Keratinocyte (primary cell): ENCODE results near the gene C1orf167. TPM values are rescaled to one million over a fixed set of nuclear protein-coding genes. Genes with fewer than 3 reads are reported as not detected.

Experiments used
- DNase-seq: peaks from one replicate; pipeline ENCODE4 v3.0.0-alpha.2; 2011; ENCODE audit warnings: low read depth, missing footprints, low spot score
- FAIRE-seq: peaks from 2 replicates; lab custom pipeline; 2011; peaks lifted over from hg19 to GRCh38; lab: Jason Lieb, UNC
- H2AFZ ChIP-seq: 2 replicates; pipeline ENCODE4 v1.6.0; 2012; ENCODE audit warnings: low read length, control low read depth, inconsistent platforms; ENCODE audit not compliant: control insufficient read depth
- H3K27ac ChIP-seq: 2 replicates; pipeline ENCODE4 v1.5.1; 2011; ENCODE audit warnings: low read length; ENCODE audit not compliant: control insufficient read depth, insufficient read depth
- H3K27me3 ChIP-seq: 3 replicates; pipeline ENCODE4 v1.6.0; 2011; ENCODE audit warnings: low read length; ENCODE audit not compliant: control insufficient read depth, insufficient read depth; ENCODE audit errors: extremely low read depth
- H3K36me3 ChIP-seq, 2 experiments: 2 replicates in 1 of 2; 3 replicates in 1 of 2; pipeline ENCODE4 v1.5.1; 2011; ENCODE audit warnings: low read length in 2 of 2, mild to moderate bottlenecking in 1 of 2; ENCODE audit not compliant: control insufficient read depth in 2 of 2, insufficient read depth in 2 of 2; ENCODE audit errors: extremely low read depth in 1 of 2
- H3K4me1 ChIP-seq: 3 replicates; pipeline ENCODE4 v1.5.1; 2011; ENCODE audit warnings: low read length; ENCODE audit not compliant: control insufficient read depth, insufficient read depth; ENCODE audit errors: extremely low read depth
- H3K4me2 ChIP-seq: 3 replicates; pipeline ENCODE4 v1.6.0; 2011; ENCODE audit warnings: low read depth, low read length; ENCODE audit not compliant: control insufficient read depth, insufficient read depth; ENCODE audit errors: extremely low read depth
- H3K4me3 ChIP-seq, 3 experiments: fragments of 200-600 bp in 1 of 3; sonication (generic) in 1 of 3; 2 replicates in 2 of 3; 3 replicates in 1 of 3; pipeline ENCODE4 v1.5.1; 2011 to 2016; ENCODE audit warnings: low read length in 3 of 3, mild to moderate bottlenecking in 3 of 3, control low read depth in 2 of 3, inconsistent platforms in 1 of 3, low read depth in 1 of 3, mixed read lengths in 1 of 3, mixed run types in 1 of 3, moderate library complexity in 1 of 3; ENCODE audit not compliant: control insufficient read depth in 2 of 3, insufficient read depth in 2 of 3; ENCODE audit errors: extremely low read depth in 1 of 3
- H3K79me2 ChIP-seq: 2 replicates; pipeline ENCODE4 v1.6.0; 2012; ENCODE audit warnings: low read length; ENCODE audit not compliant: control insufficient read depth, insufficient read depth
- H3K9ac ChIP-seq: 3 replicates; pipeline ENCODE4 v1.6.0; 2011; ENCODE audit warnings: low read length; ENCODE audit not compliant: control insufficient read depth, insufficient read depth; ENCODE audit errors: extremely low read depth
- H3K9me1 ChIP-seq: 3 replicates; pipeline ENCODE4 v1.6.0; 2011; ENCODE audit warnings: low read length; ENCODE audit not compliant: control insufficient read depth, insufficient read depth; ENCODE audit errors: extremely low read depth
- H3K9me3 ChIP-seq: 2 replicates; pipeline ENCODE4 v1.5.1; 2012; ENCODE audit warnings: low read depth, low read length; ENCODE audit not compliant: control insufficient read depth
- H4K20me1 ChIP-seq: 3 replicates; pipeline ENCODE4 v1.6.0; 2011; ENCODE audit warnings: low read length; ENCODE audit not compliant: control insufficient read depth, insufficient read depth; ENCODE audit errors: extremely low read depth
- EZH2 ChIP-seq: IDR thresholded peaks from one replicate; pipeline ENCODE4 v1.6.1; 2012; ENCODE audit warnings: inconsistent platforms, mild to moderate bottlenecking, low read length, moderate library complexity
- dilution Hi-C: fragments of 300-500 bp; cut with MboI; formaldehyde crosslinking; loops from one replicate; pipeline ENCODE4 v1.7.0; 2020; ENCODE audit warnings: low sequenced_read_pairs; ENCODE audit not compliant: extremely low pct_ligation_motif_present
- polyA plus RNA-seq, 5 experiments: library from polyadenylated mRNA; depleted of rRNA in 3 of 5; stranded (reverse) in 3 of 5; stranded (forward) in 1 of 5; unstranded in 1 of 5; fragments of >200 nt; gene quantifications; 1 replicate in 1 of 5; 2 replicates in 3 of 5; 3 replicates in 1 of 5; pipeline versions ENCODE4 v1.2.1 to v1.2.3, GENCODE V29; 2011 to 2012; ENCODE audit warnings: missing spikeins in 2 of 5, low read depth in 1 of 5, low replicate concordance in 1 of 5
- TF ChIP-seq, protein P1 (sequence below), 3 experiments: IDR thresholded peaks in 1 of 3; conservative IDR thresholded peaks in 1 of 3; optimal IDR thresholded peaks in 1 of 3; 2 replicates in 2 of 3; 3 replicates in 1 of 3; pipeline versions ENCODE3 to v1.5.1; 2011; ENCODE audit warnings: low read length in 3 of 3, mild to moderate bottlenecking in 3 of 3, moderate library complexity in 2 of 3, control low read depth in 1 of 3, inconsistent platforms in 1 of 3; ENCODE audit not compliant: insufficient read depth in 2 of 3; ENCODE audit errors: extremely low read depth in 1 of 3

The C1orf167 gene
- polyA plus RNA-seq, 1 donor (not counting 4 experiments of a cell fraction or from before 2014, with no cell fraction given): not detected

DNA sequence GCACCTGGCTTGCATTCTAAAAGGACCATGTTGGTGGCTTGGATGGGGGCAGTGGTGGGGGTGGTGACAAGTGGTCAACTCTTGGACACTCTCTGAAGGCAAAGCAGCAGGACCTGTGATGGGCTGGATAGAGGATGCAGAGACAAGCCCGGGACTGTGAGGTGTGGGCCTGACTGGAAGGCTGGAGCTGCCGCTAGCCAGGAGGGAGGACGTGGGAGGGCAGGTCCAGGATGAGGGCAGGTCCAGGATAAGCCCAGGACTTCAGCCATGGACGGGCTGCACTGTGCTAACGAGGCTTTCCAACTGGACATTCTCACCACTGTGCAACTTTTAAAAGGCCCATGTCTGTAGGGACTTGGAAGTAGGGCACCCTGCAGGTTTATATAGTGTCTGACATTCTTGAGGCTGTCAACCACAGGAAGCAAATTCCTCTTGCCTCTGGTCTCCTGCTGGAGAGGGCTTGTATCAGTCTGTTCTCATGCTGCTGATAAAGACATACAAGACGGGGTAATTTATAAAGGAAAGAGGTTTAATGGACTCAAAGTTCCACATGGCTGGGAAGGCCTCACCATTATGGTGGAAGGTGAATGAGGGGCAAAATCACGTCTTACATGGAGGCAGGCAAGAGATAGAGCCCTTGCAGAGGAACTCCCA, 8.3 kb upstream of the C1orf167 start:
- TF ChIP-seq, protein P1, sequence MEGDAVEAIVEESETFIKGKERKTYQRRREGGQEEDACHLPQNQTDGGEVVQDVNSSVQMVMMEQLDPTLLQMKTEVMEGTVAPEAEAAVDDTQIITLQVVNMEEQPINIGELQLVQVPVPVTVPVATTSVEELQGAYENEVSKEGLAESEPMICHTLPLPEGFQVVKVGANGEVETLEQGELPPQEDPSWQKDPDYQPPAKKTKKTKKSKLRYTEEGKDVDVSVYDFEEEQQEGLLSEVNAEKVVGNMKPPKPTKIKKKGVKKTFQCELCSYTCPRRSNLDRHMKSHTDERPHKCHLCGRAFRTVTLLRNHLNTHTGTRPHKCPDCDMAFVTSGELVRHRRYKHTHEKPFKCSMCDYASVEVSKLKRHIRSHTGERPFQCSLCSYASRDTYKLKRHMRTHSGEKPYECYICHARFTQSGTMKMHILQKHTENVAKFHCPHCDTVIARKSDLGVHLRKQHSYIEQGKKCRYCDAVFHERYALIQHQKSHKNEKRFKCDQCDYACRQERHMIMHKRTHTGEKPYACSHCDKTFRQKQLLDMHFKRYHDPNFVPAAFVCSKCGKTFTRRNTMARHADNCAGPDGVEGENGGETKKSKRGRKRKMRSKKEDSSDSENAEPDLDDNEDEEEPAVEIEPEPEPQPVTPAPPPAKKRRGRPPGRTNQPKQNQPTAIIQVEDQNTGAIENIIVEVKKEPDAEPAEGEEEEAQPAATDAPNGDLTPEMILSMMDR (optimal IDR thresholded peaks at IDR 0.05 in 1 of 3, IDR thresholded peaks at IDR 0.05 in 1 of 3, conservative IDR thresholded peaks at IDR 0.05 in 1 of 3; ENCODE audit: extremely low read depth in 1 of 3, insufficient read depth in 2 of 3, low read length in 3 of 3): no peak
- no peak for TF ChIP-seq EZH2
- no peak for FAIRE-seq

DNA sequence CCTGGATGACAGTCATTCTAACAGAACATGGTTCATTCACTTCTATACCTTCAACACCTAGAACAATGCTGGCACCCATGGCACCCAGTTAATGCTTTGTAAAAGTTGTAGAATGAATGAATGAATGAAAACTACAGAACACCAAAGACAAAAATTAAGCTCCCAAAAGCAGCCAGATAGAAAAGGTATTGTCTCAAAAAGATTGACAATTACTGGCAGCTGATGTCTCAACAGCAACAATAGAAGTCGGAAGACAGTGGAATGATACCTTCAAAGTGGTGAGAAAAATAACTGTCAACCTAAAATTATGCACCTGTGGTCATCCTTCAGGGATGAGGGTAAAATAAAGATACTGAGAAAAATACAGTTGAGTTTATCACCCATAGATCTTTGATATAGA, 4.9 kb upstream of the C1orf167 start:
- TF ChIP-seq EZH2: no peak
- TF ChIP-seq, protein P1 (optimal IDR thresholded peaks at IDR 0.05 in 1 of 3, IDR thresholded peaks at IDR 0.05 in 1 of 3, conservative IDR thresholded peaks at IDR 0.05 in 1 of 3; ENCODE audit: extremely low read depth in 1 of 3, insufficient read depth in 2 of 3, low read length in 3 of 3): no peak
- Histone ChIP-seq H3K27ac (no peak overlapping the region), H3K4me3 (no peak overlapping the region), H3K4me1 (no peaks in the 10 kb centered on the region), H4K20me1 (no peaks in the 10 kb centered on the region), H2AFZ (no peak overlapping the region), H3K4me2 (no peak overlapping the region), H3K79me2 (no peaks in the 10 kb centered on the region), H3K9ac (no peak overlapping the region), H3K9me3 (no peaks in the 10 kb centered on the region), H3K9me1 (no peaks in the 10 kb centered on the region), H3K27me3 (peaks cover 6% of the 10 kb centered on the region), H3K36me3 (no peaks in the 10 kb centered on the region)
- DNase-seq (no peak), FAIRE-seq (no peak)
- dilution Hi-C loops: no loop called here

More for the DNA sequence above, 8.3 kb upstream of the C1orf167 start:
- peaks cover 7 to 20% of the 10 kb centered on the region in 2 experiments for H3K36me3 ChIP-seq
- peaks cover 6% of the 10 kb centered on the region for H3K4me1 ChIP-seq
- H3K9ac ChIP-seq: no peak overlapping the region
- no peaks in the 10 kb centered on the region for H3K79me2 ChIP-seq
- H4K20me1 ChIP-seq: no peaks in the 10 kb centered on the region
- no peaks in the 10 kb centered on the region for H3K27me3 ChIP-seq
- no peak for DNase-seq
- dilution Hi-C loops: no loop called here
- no peak overlapping the region for H2AFZ ChIP-seq
- no peak overlapping the region for H3K4me3 ChIP-seq
- no peak overlapping the region for H3K4me2 ChIP-seq
- no peaks in the 10 kb centered on the region for H3K9me3 ChIP-seq
- H3K27ac ChIP-seq: no peak overlapping the region
- no peaks in the 10 kb centered on the region for H3K9me1 ChIP-seq
